ENCODE data around the gene ERBB4.

The ERBB4 gene

GRCh38 chr2:212392043-212392442 is 146.6 kb downstream of the ERBB4 start:
- Histone ChIP-seq H3K4me2 (ENCODE audit: low read depth, low read length, poor library complexity, severe bottlenecking) (no peak overlapping the region), H3K4me1 (ENCODE audit: insufficient read depth, low read length, poor library complexity, severe bottlenecking) (no peaks in the 10 kb centered on the region)

GRCh38 chr2:212387146-212387545 is 151.5 kb downstream of the ERBB4 start:
- H2AFZ ChIP-seq (ENCODE audit: low read length), result no peak overlapping the region; the same call in 1 of the 2 replicates
- H3F3A ChIP-seq (ENCODE audit: low read depth), result no peaks in the 10 kb centered on the region
- H3K9me2 ChIP-seq (replicated peaks; ENCODE audit: low read depth, low read length), result no peaks in the 10 kb centered on the region
- no peaks in the 10 kb centered on the region for H3K27me3 ChIP-seq (ENCODE audit: insufficient read depth, low read length, poor library complexity, severe bottlenecking)
- H3K9me3 ChIP-seq (ENCODE audit: insufficient read depth, low read depth, low read length), result no peaks in the 10 kb centered on the region
- no peak overlapping the region for H3K9ac ChIP-seq (ENCODE audit: low read depth, low read length, poor library complexity, severe bottlenecking)
- H3K36me3 ChIP-seq (ENCODE audit: insufficient read depth, low read length), result no peaks in the 10 kb centered on the region
- TF ChIP-seq EZH2phosphoT487 (IDR thresholded peaks at IDR 0.05; ENCODE audit: borderline replicate concordance) (no peak), CTCF (conservative IDR thresholded peaks at IDR 0.05; ENCODE audit: low read length) (no peak)
- H3K79me2 ChIP-seq (ENCODE audit: insufficient read depth, low read length), result no peaks in the 10 kb centered on the region
- no peak overlapping the region for H3K4me3 ChIP-seq (ENCODE audit: low read length, poor library complexity, severe bottlenecking)
- peaks cover 6% of the 10 kb centered on the region for H3K4me1 ChIP-seq (ENCODE audit: insufficient read depth, low read length, poor library complexity, severe bottlenecking)
- no peak overlapping the region for H3K4me2 ChIP-seq (ENCODE audit: low read depth, low read length, poor library complexity, severe bottlenecking)
- no peaks in the 10 kb centered on the region for H4K20me1 ChIP-seq (ENCODE audit: insufficient read depth, low read length, poor library complexity, severe bottlenecking)

More at GRCh38 chr2:212392043-212392442, 146.6 kb downstream of the ERBB4 start:
- Histone ChIP-seq H3K36me3 (ENCODE audit: insufficient read depth, low read length) (no peaks in the 10 kb centered on the region), H3K9me2 (replicated peaks; ENCODE audit: low read depth, low read length) (no peaks in the 10 kb centered on the region), H2AFZ (ENCODE audit: low read length) (no peak overlapping the region), H3K9ac (ENCODE audit: low read depth, low read length, poor library complexity, severe bottlenecking) (no peak overlapping the region), H3F3A (ENCODE audit: low read depth) (no peaks in the 10 kb centered on the region), H3K9me3 (ENCODE audit: insufficient read depth, low read depth, low read length) (no peaks in the 10 kb centered on the region), H3K4me3 (ENCODE audit: low read length, poor library complexity, severe bottlenecking) (no peak overlapping the region), H3K27me3 (ENCODE audit: insufficient read depth, low read length, poor library complexity, severe bottlenecking) (no peaks in the 10 kb centered on the region), H4K20me1 (ENCODE audit: insufficient read depth, low read length, poor library complexity, severe bottlenecking) (no peaks in the 10 kb centered on the region), H3K79me2 (ENCODE audit: insufficient read depth, low read length) (no peaks in the 10 kb centered on the region)
- TF ChIP-seq CTCF (conservative IDR thresholded peaks at IDR 0.05; ENCODE audit: low read length), result no peak
- TF ChIP-seq EZH2phosphoT487 (IDR thresholded peaks at IDR 0.05; ENCODE audit: borderline replicate concordance), result no peak

- Histone ChIP-seq H3K79me2 (ENCODE audit: insufficient read depth, low read length) (no peaks in the 10 kb centered on the region), H3K9me3 (ENCODE audit: insufficient read depth, low read depth, low read length) (no peaks in the 10 kb centered on the region), H3K4me1 (ENCODE audit: insufficient read depth, low read length, poor library complexity, severe bottlenecking) (peaks cover 6% of the 10 kb centered on the region), H2AFZ (ENCODE audit: low read length) (no peak overlapping the region), H3K4me2 (ENCODE audit: low read depth, low read length, poor library complexity, severe bottlenecking) (no peak overlapping the region), H3K27me3 (ENCODE audit: insufficient read depth, low read length, poor library complexity, severe bottlenecking) (no peaks in the 10 kb centered on the region), H4K20me1 (ENCODE audit: insufficient read depth, low read length, poor library complexity, severe bottlenecking) (no peaks in the 10 kb centered on the region), H3F3A (ENCODE audit: low read depth) (no peaks in the 10 kb centered on the region), H3K9me2 (replicated peaks; ENCODE audit: low read depth, low read length) (no peaks in the 10 kb centered on the region), H3K9ac (ENCODE audit: low read depth, low read length, poor library complexity, severe bottlenecking) (no peak overlapping the region), H3K36me3 (ENCODE audit: insufficient read depth, low read length) (no peaks in the 10 kb centered on the region), H3K4me3 (ENCODE audit: low read length, poor library complexity, severe bottlenecking) (no peak overlapping the region)
- no peak for TF ChIP-seq CTCF (conservative IDR thresholded peaks at IDR 0.05; ENCODE audit: low read length)
- TF ChIP-seq EZH2phosphoT487 (IDR thresholded peaks at IDR 0.05; ENCODE audit: borderline replicate concordance), result no peak
Observed at GRCh38 chr2:212385241-212385640, 153.4 kb downstream of the ERBB4 start.
